Small intestine (tissue), 7 donors: ENCODE results near the gene RHOC. TPM values are rescaled to one million over a fixed set of nuclear protein-coding genes. Genes with fewer than 3 reads are reported as not detected.
A peak's percentile ranks its signal among the peaks of the same experiment; 100 is the strongest.

ENCODE experiments used
- DNase-seq, 2 donors: peaks; one replicate each; pipeline versions ENCODE4 v3.0.0 to v3.0.0-alpha.2; 2013
- FAIRE-seq: peaks from 2 replicates; lab custom pipeline; 2012; peaks lifted over from hg19 to GRCh38; lab: Jason Lieb, UNC
- H3K27ac ChIP-seq, 3 donors: one replicate each; pipeline ENCODE4 v1.5.1; 2013; ENCODE audit warnings: low read length in 2 of 3, mild to moderate bottlenecking in 2 of 3, control low read depth in 1 of 3, inconsistent platforms in 1 of 3, low read depth in 1 of 3, moderate library complexity in 1 of 3
- H3K27me3 ChIP-seq, 3 donors: one replicate each; pipeline ENCODE4 v1.6.1; 2013; ENCODE audit warnings: low read length in 3 of 3, inconsistent platforms in 1 of 3; ENCODE audit not compliant: control insufficient read depth in 3 of 3, insufficient read depth in 3 of 3
- H3K36me3 ChIP-seq, 3 donors: one replicate each; pipeline ENCODE4 v1.6.1; 2013; ENCODE audit warnings: low read length in 3 of 3, inconsistent platforms in 1 of 3, low read depth in 1 of 3, mild to moderate bottlenecking in 1 of 3, moderate library complexity in 1 of 3; ENCODE audit not compliant: control insufficient read depth in 3 of 3, insufficient read depth in 2 of 3
- H3K4me1 ChIP-seq, 3 donors: one replicate each; pipeline ENCODE4 v1.6.1; 2013; ENCODE audit warnings: low read length in 2 of 3, inconsistent platforms in 1 of 3, low read depth in 1 of 3, mild to moderate bottlenecking in 1 of 3, moderate library complexity in 1 of 3; ENCODE audit not compliant: control insufficient read depth in 3 of 3, insufficient read depth in 2 of 3
- H3K4me3 ChIP-seq, 3 donors: one replicate each; pipeline ENCODE4 v1.5.1; 2013; ENCODE audit warnings: low read length in 3 of 3, control low read depth in 1 of 3, inconsistent platforms in 1 of 3, low read depth in 1 of 3, mild to moderate bottlenecking in 1 of 3, moderate library complexity in 1 of 3
- H3K9me3 ChIP-seq, 2 donors: one replicate each; pipeline ENCODE4 v1.6.1; 2013; ENCODE audit warnings: low read depth in 1 of 2, low read length in 1 of 2; ENCODE audit not compliant: control insufficient read depth in 2 of 2, insufficient read depth in 1 of 2
- WGBS, 3 donors: extraction: QIAGEN DNeasy Blood & Tissue Kit; methylation state at CpG; one replicate each; pipeline ENCODE4 v1.1.7; 2013; 5-methylcytosine and 5-hydroxymethylcytosine counted together
- polyA plus RNA-seq, 4 donors: library from polyadenylated mRNA; stranded (reverse) in 3 of 4; unstranded in 1 of 4; fragments of 200-250 nt in 3 of 4; fragments of 120-200 nt in 1 of 4; gene quantifications; one replicate each; pipeline versions ENCODE4 v1.2.1 to v1.2.3, GENCODE V29; 2013
- donor health status: healthy with polysubstance abuse.
- donor health status: control.
- donor health status: control.
- donor health status: Bipolar disorder and iron deficiency.
- donor health status: healthy.

RHOC gene
- polyA plus RNA-seq, 4 donors: 235 to 1,126 (median 700) TPM

GRCh38 chr1:112689196-112689841 is 17.6 kb downstream of the RHOC start:
- no peak for FAIRE-seq
- WGBS, 3 donors: 89 to 96% (median 95%) methylated on average over 9 of the region's 9 CpGs

GRCh38 chr1:112688781-112689193 is 18.1 kb downstream of the RHOC start:
- DNase-seq: no peak
- Histone ChIP-seq H3K4me3 (no peak overlapping the region), H3K27me3 (no peaks in the 10 kb centered on the region), H3K4me1 (no peaks in the 10 kb centered on the region), H3K9me3 (no peaks in the 10 kb centered on the region), H3K36me3 (peaks cover 13 to 58% (median 16%) of the 10 kb centered on the region in 3 donors), H3K27ac (peak overlapping the region in 1 of 3 donors; percentile 6)
- 73 to 93% (median 93%) methylated on average over 13 of the region's 13 CpGs for whole genome bisulfite sequencing, 3 donors
- no peak for FAIRE-seq

More at GRCh38 chr1:112689196-112689841, 17.6 kb downstream of the RHOC start:
- peaks cover 16 to 63% (median 16%) of the 10 kb centered on the region in 3 donors for H3K36me3 ChIP-seq
- H3K27me3 ChIP-seq: no peaks in the 10 kb centered on the region
- DNase-seq: no peak
- H3K4me1 ChIP-seq: no peaks in the 10 kb centered on the region
- no peak overlapping the region for H3K4me3 ChIP-seq
- no peaks in the 10 kb centered on the region for H3K9me3 ChIP-seq
- no peak overlapping the region for H3K27ac ChIP-seq

GRCh38 chr1:112687785-112688496 is 19.0 kb downstream of the RHOC start:
- Histone ChIP-seq H3K27ac (peak overlapping the region in 2 of 3 donors; percentile 3 to 6), H3K27me3 (no peaks in the 10 kb centered on the region), H3K36me3 (peaks cover 10 to 56% (median 11%) of the 10 kb centered on the region in 3 donors), H3K9me3 (no peaks in the 10 kb centered on the region), H3K4me1 (no peaks in the 10 kb centered on the region), H3K4me3 (no peak overlapping the region)
- DNase-seq (no peak), FAIRE-seq (no peak)
- WGBS, 3 donors: 85 to 91% (median 87%) methylated on average over 13 of the region's 13 CpGs

DNA sequence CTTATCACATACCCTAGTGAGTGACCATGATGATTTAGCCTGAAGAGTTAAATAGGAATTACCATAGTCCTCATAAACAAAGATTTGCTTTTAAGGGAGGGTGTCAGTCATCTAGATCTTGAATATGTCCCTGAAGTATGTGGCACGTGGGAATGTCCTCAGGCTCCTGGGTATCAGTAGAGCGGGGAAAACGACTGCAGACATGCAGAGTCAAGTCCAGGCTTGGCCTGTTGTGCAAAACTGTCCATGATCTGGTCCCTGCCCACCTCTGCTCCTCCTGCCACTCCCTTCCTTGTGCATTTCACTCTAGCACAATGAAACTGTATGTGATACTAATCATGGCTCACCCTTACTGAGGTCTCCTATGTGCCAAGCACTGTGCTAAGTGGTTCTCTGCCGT is 19.6 kb downstream of the RHOC start:
- Histone ChIP-seq H3K4me1 (no peaks in the 10 kb centered on the region), H3K36me3 (peaks cover 5 to 52% (median 10%) of the 10 kb centered on the region in 3 donors), H3K27ac (no peak overlapping the region), H3K27me3 (no peaks in the 10 kb centered on the region), H3K9me3 (no peaks in the 10 kb centered on the region), H3K4me3 (no peak overlapping the region)
- FAIRE-seq: no peak
- 86 to 87% (median 86%) methylated on average over 4 of the region's 4 CpGs for WGBS, 3 donors
- DNase-seq: no peak

DNA sequence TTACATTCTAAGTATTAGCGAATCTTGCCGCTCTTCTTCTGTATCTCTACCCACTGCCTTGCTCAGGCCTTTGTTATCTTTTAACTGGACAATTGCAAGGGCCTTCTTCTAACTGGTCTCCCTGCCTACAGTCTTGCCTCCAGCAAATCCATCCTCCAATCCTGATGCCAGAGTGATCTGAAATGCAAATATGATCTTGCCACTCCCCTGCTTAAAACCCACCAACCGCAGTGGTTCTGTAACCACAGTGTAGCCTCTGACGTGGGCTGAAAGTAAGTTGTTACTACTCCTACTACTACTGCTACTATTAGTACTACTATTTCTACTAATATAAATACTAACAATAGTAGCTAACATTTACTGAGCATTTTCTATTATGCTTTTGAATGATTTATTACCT is 20.1 kb downstream of the RHOC start:
- Histone ChIP-seq H3K36me3 (peaks cover 4 to 47% (median 10%) of the 10 kb centered on the region in 3 donors), H3K4me1 (no peaks in the 10 kb centered on the region), H3K9me3 (no peaks in the 10 kb centered on the region), H3K27ac (no peak overlapping the region), H3K4me3 (no peak overlapping the region), H3K27me3 (no peaks in the 10 kb centered on the region)
- FAIRE-seq (no peak), DNase-seq (no peak)
- WGBS, 3 donors: 85 to 92% (median 92%) methylated on average over 4 of the region's 4 CpGs

DNA sequence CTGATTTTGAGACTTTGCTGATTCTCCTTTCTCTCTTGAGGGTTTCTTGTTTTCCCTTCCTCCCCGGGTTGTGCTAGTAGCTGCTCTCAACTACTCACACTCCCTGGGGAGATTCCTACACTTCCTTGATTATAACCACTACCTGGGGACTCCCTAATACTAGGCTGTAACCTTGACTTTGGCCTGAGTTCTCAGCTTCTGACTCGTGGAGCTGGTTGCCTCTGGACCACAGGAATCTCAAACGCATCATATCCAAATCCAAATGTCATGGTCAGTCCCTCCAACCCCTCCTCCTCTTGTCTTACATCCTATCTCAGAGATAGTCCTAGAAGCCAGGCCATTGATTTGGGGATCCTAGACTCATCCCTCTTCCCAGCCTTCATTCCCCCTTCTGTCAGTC is 20.5 kb downstream of the RHOC start:
- no peaks in the 10 kb centered on the region for H3K4me1 ChIP-seq
- FAIRE-seq (no peak), DNase-seq (no peak)
- 65 to 69% (median 69%) methylated on average over 3 of the region's 3 CpGs for WGBS, 3 donors
- peaks cover 2 to 43% (median 7%) of the 10 kb centered on the region in 3 donors for H3K36me3 ChIP-seq
- H3K27ac ChIP-seq: no peak overlapping the region
- H3K27me3 ChIP-seq: no peaks in the 10 kb centered on the region
- H3K9me3 ChIP-seq: no peaks in the 10 kb centered on the region
- H3K4me3 ChIP-seq: no peak overlapping the region

DNA sequence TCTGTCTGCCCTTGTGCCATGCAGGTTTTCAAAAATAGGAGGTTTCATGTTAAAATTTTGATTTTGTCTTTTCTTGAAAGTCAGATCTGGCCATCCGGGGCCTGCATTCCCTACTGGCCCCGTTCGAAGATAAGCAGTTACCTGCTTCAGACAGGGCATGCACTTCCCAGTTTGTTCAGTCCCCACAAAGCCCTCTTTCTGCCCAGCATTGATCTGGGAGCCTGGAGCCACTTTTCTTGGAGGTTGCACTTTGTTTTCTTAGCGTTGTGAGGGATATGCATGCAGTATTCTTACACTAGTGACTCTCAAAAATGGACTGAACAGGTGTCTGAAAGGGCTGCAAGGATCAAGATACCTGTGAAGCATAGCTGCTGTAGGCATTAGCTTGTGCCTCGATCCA is 21.0 kb downstream of the RHOC start:
- Histone ChIP-seq H3K36me3 (peaks cover 2 to 39% (median 6%) of the 10 kb centered on the region in 3 donors), H3K4me1 (no peaks in the 10 kb centered on the region), H3K9me3 (no peaks in the 10 kb centered on the region), H3K27ac (no peak overlapping the region), H3K27me3 (no peaks in the 10 kb centered on the region), H3K4me3 (no peak overlapping the region)
- 87 to 92% (median 90%) methylated on average over 5 of the region's 5 CpGs for WGBS, 3 donors
- FAIRE-seq (no peak), DNase-seq (no peak)

DNA sequence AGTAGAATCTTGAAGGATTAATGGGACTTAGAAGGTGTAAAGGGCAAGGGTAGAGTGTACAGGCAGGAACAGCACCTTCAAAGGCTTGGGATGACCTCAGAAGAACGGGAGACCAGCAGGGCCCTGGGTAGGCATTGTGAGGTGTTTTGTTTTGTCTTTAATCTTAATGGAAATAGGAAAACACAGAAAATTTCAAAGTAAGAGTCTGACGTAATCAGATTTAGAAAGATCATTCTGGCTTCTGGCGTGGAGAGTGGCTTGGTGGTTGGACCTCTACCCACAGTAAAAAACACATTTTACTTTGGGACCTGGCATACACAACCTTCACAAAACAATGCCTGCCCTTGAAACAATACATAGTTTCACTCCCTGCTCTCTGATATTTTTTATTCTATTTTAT is 28.3 kb downstream of the RHOC start:
- peaks cover 3 to 21% (median 5%) of the 10 kb centered on the region in 3 donors for H3K4me1 ChIP-seq
- FAIRE-seq: no peak
- WGBS, 3 donors: 81 to 90% (median 81%) methylated on average over 3 of the region's 3 CpGs

More for the DNA sequence above, 28.3 kb downstream of the RHOC start:
- H3K27ac ChIP-seq: no peak overlapping the region
- H3K27me3 ChIP-seq: no peaks in the 10 kb centered on the region
- no peak overlapping the region for H3K4me3 ChIP-seq
- DNase-seq: no peak
- peaks cover 0 to 7% (median 0%) of the 10 kb centered on the region in 3 donors for H3K36me3 ChIP-seq
- H3K9me3 ChIP-seq: no peaks in the 10 kb centered on the region
